Subcutaneous preadipocyte (primary cell): ENCODE results near the gene MYO18A. TPM values are rescaled to one million over a fixed set of nuclear protein-coding genes. Genes with fewer than 3 reads are reported as not detected.

Experiments used
- total RNA-seq: library from RNA; depleted of rRNA; stranded (reverse); fragments of >200 nt; gene quantifications from 2 replicates; pipeline ENCODE4 v1.2.3, GENCODE V29; 2012

The MYO18A gene
- 35.3 and 36.8 TPM in 2 replicates for total RNA-seq

DNA sequence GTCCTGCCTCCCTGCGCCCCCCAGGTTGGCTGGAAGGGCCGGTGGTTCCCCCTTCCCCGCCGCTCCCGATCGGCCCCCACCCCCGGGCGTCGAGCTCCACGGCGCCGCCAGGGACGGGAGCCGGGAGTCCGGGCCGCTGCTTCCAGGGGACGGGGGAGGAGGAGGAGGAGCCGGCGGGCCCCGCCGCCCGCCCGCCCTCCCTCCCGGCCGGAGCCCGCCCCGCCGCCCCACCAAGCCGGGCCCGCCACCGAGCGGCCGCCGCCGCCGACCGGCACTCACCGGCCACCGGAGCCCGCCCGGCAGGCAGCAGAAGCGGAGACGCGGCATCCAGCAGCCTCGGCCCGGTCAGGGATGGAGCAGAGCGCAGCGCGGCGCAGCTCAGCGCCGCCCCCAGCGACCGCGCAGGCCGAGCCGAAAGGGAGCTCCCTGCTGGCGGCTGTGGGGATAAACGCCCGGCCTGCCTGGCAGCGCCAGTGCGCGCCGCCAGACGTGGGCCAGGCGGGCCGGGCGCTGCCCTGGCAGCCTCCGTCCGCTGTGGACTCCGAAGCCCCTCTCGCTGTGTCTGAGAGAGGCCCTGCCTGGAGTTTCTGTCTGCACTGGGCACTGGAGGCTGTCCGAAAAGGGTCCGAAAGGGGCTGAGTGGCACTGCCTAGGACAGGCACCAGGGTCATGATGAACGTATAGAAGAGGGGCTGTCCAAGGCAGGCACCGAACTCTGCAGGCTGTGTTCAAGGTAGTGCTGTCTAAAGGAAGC, at the start of gene MYO18A:
MYO18A (minus strand) TSS at position 365 of the 754 bp plus-strand sequence. CDS start 13,458 bp downstream, outside the sequence.

DNA sequence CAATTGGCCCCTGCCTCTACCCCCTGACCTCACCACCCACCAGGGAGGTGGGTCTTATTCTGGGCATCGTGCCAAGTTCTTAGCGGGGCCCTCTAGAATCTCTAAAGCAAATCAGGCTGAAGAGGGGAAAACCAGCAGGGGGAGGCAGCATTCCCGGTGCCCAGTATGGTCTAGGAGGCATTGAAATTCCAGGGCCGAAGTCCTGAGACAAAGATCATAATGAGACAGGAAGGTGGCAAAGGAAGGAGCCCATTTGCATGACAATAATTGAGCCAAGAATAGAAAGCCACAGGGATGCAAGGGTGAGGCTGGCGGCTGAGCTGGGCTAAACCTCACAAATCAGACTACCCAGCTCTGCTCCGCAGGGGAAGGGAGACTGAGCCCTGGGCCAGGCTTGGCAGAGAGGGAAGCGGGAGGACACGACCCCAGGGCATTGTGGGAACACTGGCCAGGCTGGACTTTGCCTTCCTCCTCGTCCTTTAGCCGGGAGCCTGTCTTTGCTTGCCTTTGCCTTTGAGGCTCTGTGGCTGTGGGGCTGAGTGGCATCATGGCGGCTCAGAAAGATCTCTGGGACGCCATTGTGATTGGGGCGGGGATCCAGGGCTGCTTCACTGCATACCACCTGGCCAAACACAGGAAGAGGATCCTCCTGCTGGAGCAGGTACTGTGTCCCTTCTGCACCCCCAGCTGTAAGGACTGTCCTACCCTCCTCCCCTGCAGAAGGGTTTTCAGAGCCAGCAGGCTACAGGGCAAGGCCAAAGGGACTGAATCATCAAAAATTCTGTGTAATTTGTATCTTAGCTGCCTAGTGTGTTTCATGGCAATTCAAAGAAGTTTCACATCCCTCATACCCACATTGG, 137.3 kb downstream of the MYO18A start, which contains the start of gene PIPOX:
PIPOX (plus strand) TSS at position 463 of the 860 bp plus-strand sequence; CDS start at position 548, 85 bp downstream.

Other genes with a start within 250 kb of the MYO18A start
- 16.2 and 22.1 TPM in 2 replicates for gene PHF12, start 228.9 kb downstream of the MYO18A start, total RNA-seq
- not detected in 2 replicates for gene SEZ6, start 174.4 kb downstream of the MYO18A start, total RNA-seq
- gene PIPOX, start 137.3 kb downstream of the MYO18A start, total RNA-seq = 1.4 and 1.5 TPM in 2 replicates
- gene CRYBA1, start 66.5 kb upstream of the MYO18A start, total RNA-seq = not detected in 2 replicates
- gene NUFIP2, start 113.8 kb upstream of the MYO18A start, total RNA-seq = 41.1 and 42.6 TPM in 2 replicates
- 37.5 and 53.8 TPM in 2 replicates for gene TAOK1, start 210.0 kb upstream of the MYO18A start, total RNA-seq